Peyer's patch (tissue), 4 donors: Measurements from ENCODE around the gene RELN.

Source experiments
- CTCF ChIP-seq, 6 experiments: fragments of 450-650 bp in 4 of 6; fragments of 200-600 bp in 2 of 6; sonication (generic) in 1 of 6; IDR thresholded peaks; one replicate each; pipeline ENCODE4 v1.5.1; 2017 to 2019; ENCODE audit warnings: antibody characterized with exemption in 6 of 6, mild to moderate bottlenecking in 3 of 6, moderate library complexity in 1 of 6
- POLR2A ChIP-seq, 2 donors: fragments of 450-650 bp; IDR thresholded peaks; one replicate each; pipeline ENCODE4 v1.5.1; 2017; ENCODE audit warnings: antibody characterized with exemption in 2 of 2, mild to moderate bottlenecking in 2 of 2, moderate library complexity in 2 of 2

GRCh38 chr7:104018425-104018824 lies 29.0 kb upstream of the RELN start:
- TF ChIP-seq CTCF (IDR thresholded peaks at IDR 0.05) = no peak
- TF ChIP-seq POLR2A (IDR thresholded peaks at IDR 0.05) = no peak
